ENCODE results near the gene KLHL22.
"Not testable (repeated sequence)": the region's sequence is repeated elsewhere in the genome, so short reads cannot be mapped to it uniquely, and the experiment has no call there.

The KLHL22 gene

GRCh38 chr22:20419664-20419951, 76.0 kb downstream of the KLHL22 start:
- no peak for DNase-seq (ENCODE audit: low spot score)

GRCh38 chr22:20418211-20418788, 77.3 kb downstream of the KLHL22 start:
- peak; percentile 90 for DNase-seq (ENCODE audit: low spot score)

GRCh38 chr22:20415699-20416098, 79.9 kb downstream of the KLHL22 start:
- DNase-seq (ENCODE audit: low spot score) = not testable (repeated sequence)

GRCh38 chr22:20415241-20415640, 80.4 kb downstream of the KLHL22 start:
- DNase-seq (ENCODE audit: low spot score) = not testable (repeated sequence)

GRCh38 chr22:20414450-20414849, 81.1 kb downstream of the KLHL22 start:
- no peak for DNase-seq (ENCODE audit: low spot score)

GRCh38 chr22:20414059-20414440, 81.5 kb downstream of the KLHL22 start:
- no peak for DNase-seq (ENCODE audit: low spot score)

- no peak for DNase-seq (ENCODE audit: low spot score)
Measured at GRCh38 chr22:20413217-20414058, 82.2 kb downstream of the KLHL22 start.

GRCh38 chr22:20412474-20413216, 83.0 kb downstream of the KLHL22 start:
- DNase-seq (ENCODE audit: low spot score) = no peak

GRCh38 chr22:20409385-20409784, 86.2 kb downstream of the KLHL22 start:
- DNase-seq (ENCODE audit: low spot score) = peak; percentile 23

GRCh38 chr22:20408891-20409290, 86.7 kb downstream of the KLHL22 start:
- peak; percentile 18 for DNase-seq (ENCODE audit: low spot score)

GRCh38 chr22:20407829-20408228, 87.8 kb downstream of the KLHL22 start:
- peak; percentile 46 for DNase-seq (ENCODE audit: low spot score)

- peak; percentile 37 for DNase-seq (ENCODE audit: low spot score)
Measured at GRCh38 chr22:20406686-20407408, 88.7 kb downstream of the KLHL22 start.

GRCh38 chr22:20405931-20406685, 89.5 kb downstream of the KLHL22 start:
- peak; percentile 51 for DNase-seq (ENCODE audit: low spot score)

- DNase-seq (ENCODE audit: low spot score) = peak; percentile 61
Measured at GRCh38 chr22:20405291-20405930, 90.2 kb downstream of the KLHL22 start.

GRCh38 chr22:20404881-20405280, 90.7 kb downstream of the KLHL22 start:
- DNase-seq (ENCODE audit: low spot score) = peak; percentile 38

- peak; percentile 64 for DNase-seq (ENCODE audit: low spot score)
Measured at GRCh38 chr22:20403779-20404140, 91.8 kb downstream of the KLHL22 start.

GRCh38 chr22:20402960-20403778, 92.4 kb downstream of the KLHL22 start:
- DNase-seq (ENCODE audit: low spot score) = peak; percentile 25

GRCh38 chr22:20401376-20402014, 94.1 kb downstream of the KLHL22 start:
- DNase-seq (ENCODE audit: low spot score) = peak; percentile 50

GRCh38 chr22:20400606-20401375, 94.8 kb downstream of the KLHL22 start:
- no peak for DNase-seq (ENCODE audit: low spot score)
